HG02870 (cell line): ENCODE measurements around the gene CRACDL.

ENCODE experiments used
- ATAC-seq: cut with Tn5 transposase; IDR thresholded peaks from one replicate; pipeline ENCODE4 v1.9.1; 2021; ENCODE audit warnings: mild to moderate bottlenecking, moderate library complexity; ENCODE audit not compliant: unreplicated experiment

CRACDL gene

GRCh38 chr2:98866033-98866432 is 70.0 kb downstream of the CRACDL start:
- ATAC-seq, result no peak

GRCh38 chr2:98861601-98862000 is 74.4 kb downstream of the CRACDL start:
- no peak for ATAC-seq

- ATAC-seq, result no peak
Observed at GRCh38 chr2:98859323-98859722, 76.7 kb downstream of the CRACDL start.

GRCh38 chr2:98857001-98857400 is 79.0 kb downstream of the CRACDL start:
- ATAC-seq, result no peak

GRCh38 chr2:98854682-98855081 is 81.3 kb downstream of the CRACDL start:
- no peak for ATAC-seq

- no peak for ATAC-seq
Observed at GRCh38 chr2:98852932-98853331, 83.1 kb downstream of the CRACDL start.

- no peak for ATAC-seq
Observed at GRCh38 chr2:98850074-98850473, 86.0 kb downstream of the CRACDL start.

GRCh38 chr2:98849113-98849512 is 86.9 kb downstream of the CRACDL start:
- no peak for ATAC-seq

GRCh38 chr2:98847853-98848252 is 88.2 kb downstream of the CRACDL start:
- ATAC-seq, result no peak

- ATAC-seq, result no peak
Observed at GRCh38 chr2:98846041-98846440, 90.0 kb downstream of the CRACDL start.

- no peak for ATAC-seq
Observed at GRCh38 chr2:98842136-98842535, 93.9 kb downstream of the CRACDL start.

- ATAC-seq, result no peak
Observed at GRCh38 chr2:98839292-98839691, 96.7 kb downstream of the CRACDL start.

GRCh38 chr2:98835831-98836385 is 100.1 kb downstream of the CRACDL start:
- no peak for ATAC-seq

GRCh38 chr2:98833917-98834263 is 102.1 kb downstream of the CRACDL start:
- no peak for ATAC-seq

- ATAC-seq, result no peak
Observed at GRCh38 chr2:98833172-98833916, 102.7 kb downstream of the CRACDL start.

- no peak for ATAC-seq
Observed at GRCh38 chr2:98832172-98832571, 103.9 kb downstream of the CRACDL start.

GRCh38 chr2:98830571-98831145 is 105.4 kb downstream of the CRACDL start:
- ATAC-seq, result no peak

GRCh38 chr2:98829581-98830270 is 106.3 kb downstream of the CRACDL start:
- ATAC-seq, result no peak

GRCh38 chr2:98828793-98829371 is 107.1 kb downstream of the CRACDL start:
- ATAC-seq, result no peak

- ATAC-seq, result no peak
Observed at GRCh38 chr2:98828369-98828744, 107.7 kb downstream of the CRACDL start.

- ATAC-seq, result no peak
Observed at GRCh38 chr2:98827625-98828368, 108.2 kb downstream of the CRACDL start.
